ENCODE data around the gene GOLM1. TPM values are rescaled to one million over a fixed set of nuclear protein-coding genes. Genes with fewer than 3 reads are reported as not detected.
"Not testable (repeated sequence)": the region's sequence is repeated elsewhere in the genome, so short reads cannot be mapped to it uniquely, and the experiment has no call there.

GOLM1 gene
- total and polyA plus RNA-seq, 2 donors from 2014 or later, result 88.6 to 133 TPM

- no peak for DNase-seq
- intact Hi-C loops (cut with DNase I), result no loop called here
- no peak for TF ChIP-seq CTCF (IDR thresholded peaks at IDR 0.05; ENCODE audit: borderline replicate concordance, extremely low read depth, insufficient read depth)
- no peaks in the 10 kb centered on the region for H3K36me3 ChIP-seq (ENCODE audit: control insufficient read depth in 2 of 3, insufficient read depth in 3 of 3, low read length in 3 of 3)
- H3K4me3 ChIP-seq (ENCODE audit: low read length in 3 of 3), result no peak overlapping the region
- peaks cover 0 to 7% (median 0%) of the 10 kb centered on the region in 3 donors for H3K4me1 ChIP-seq (ENCODE audit: control insufficient read depth in 2 of 3, insufficient read depth in 2 of 3, low read depth in 1 of 3, low read length in 3 of 3)
- no peak for FAIRE-seq
- no peak overlapping the region for H3K9ac ChIP-seq (ENCODE audit: low read length in 3 of 3)
- H3K9me3 ChIP-seq (ENCODE audit: control insufficient read depth in 2 of 3, insufficient read depth in 1 of 3, low read length in 3 of 3), result no peaks in the 10 kb centered on the region
- H3K27me3 ChIP-seq (ENCODE audit: control insufficient read depth, insufficient read depth, low read length), result no peaks in the 10 kb centered on the region
- no peak overlapping the region for H3K27ac ChIP-seq (ENCODE audit: low read depth in 2 of 2, low read length in 2 of 2)
Measured at GRCh38 chr9:86057491-86057890, 41.9 kb downstream of the GOLM1 start.

DNA sequence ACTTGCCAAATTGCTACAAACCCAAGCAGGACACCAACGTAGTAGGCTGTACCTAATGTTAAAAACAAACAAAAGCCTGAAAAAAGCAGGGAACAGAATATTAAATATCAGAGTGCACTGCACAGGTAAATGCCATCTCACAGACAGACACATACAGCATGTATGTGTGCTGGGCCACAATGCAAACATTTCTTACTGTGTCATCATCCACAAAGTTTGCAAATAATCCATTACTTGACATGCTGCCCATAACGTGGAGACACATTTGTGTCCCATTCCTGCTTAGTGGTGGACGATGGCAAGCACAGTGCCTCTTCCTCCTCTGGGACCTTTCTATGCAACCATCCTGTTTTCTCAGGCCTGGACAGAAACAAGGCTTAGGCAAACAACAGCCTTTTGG is 44.7 kb downstream of the GOLM1 start:
- no peak overlapping the region for H3K4me3 ChIP-seq (ENCODE audit: low read length in 3 of 3)
- H3K9ac ChIP-seq (ENCODE audit: low read length in 3 of 3), result no peak overlapping the region
- intact Hi-C loops (cut with DNase I), result no loop called here
- no peak for DNase-seq
- no peaks in the 10 kb centered on the region for H3K36me3 ChIP-seq (ENCODE audit: control insufficient read depth in 2 of 3, insufficient read depth in 3 of 3, low read length in 3 of 3)
- no peak for FAIRE-seq
- TF ChIP-seq CTCF (IDR thresholded peaks at IDR 0.05; ENCODE audit: borderline replicate concordance, extremely low read depth, insufficient read depth), result no peak
- no peaks in the 10 kb centered on the region for H3K9me3 ChIP-seq (ENCODE audit: control insufficient read depth in 2 of 3, insufficient read depth in 1 of 3, low read length in 3 of 3)
- H3K27me3 ChIP-seq (ENCODE audit: control insufficient read depth, insufficient read depth, low read length), result no peaks in the 10 kb centered on the region
- H3K27ac ChIP-seq (ENCODE audit: low read depth in 2 of 2, low read length in 2 of 2), result no peak overlapping the region
- peaks cover 0 to 4% (median 0%) of the 10 kb centered on the region in 3 donors for H3K4me1 ChIP-seq (ENCODE audit: control insufficient read depth in 2 of 3, insufficient read depth in 2 of 3, low read depth in 1 of 3, low read length in 3 of 3)

DNA sequence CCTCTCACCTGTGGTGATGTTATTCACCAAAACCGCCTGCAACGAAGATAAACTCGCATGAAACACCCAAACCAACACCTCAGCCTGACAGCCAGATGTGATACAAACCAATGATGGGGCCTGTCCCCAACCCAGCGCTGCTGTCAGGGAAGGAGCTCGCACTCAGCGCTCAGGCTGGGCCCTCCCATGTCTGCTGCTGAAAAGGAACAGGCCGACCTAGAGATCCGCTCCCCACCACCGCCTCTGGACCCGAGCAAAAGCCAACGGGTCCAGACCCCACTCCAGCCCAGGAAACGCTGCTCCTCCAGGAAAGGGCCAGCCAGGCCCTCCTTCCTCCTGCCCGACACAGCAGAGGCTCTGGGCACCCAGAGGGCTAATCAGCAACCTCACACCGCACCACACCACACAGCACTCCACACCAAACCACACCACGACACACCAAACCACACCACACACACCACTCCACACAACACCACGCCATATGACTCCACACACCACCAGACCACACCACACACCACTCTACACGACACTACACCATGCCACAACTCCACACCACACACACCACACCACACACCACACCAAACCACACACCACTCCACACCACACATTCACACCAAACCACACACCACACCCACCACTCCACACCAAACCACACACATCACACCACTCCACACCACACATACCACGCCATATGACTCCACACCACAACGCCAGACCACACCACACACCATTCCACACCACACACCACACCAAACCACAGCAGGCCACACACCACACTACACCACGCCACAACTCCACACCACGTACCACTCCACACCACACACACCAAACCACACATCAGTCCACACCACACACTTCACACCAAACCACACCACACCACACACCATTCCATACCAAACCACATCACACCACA is 46.5 kb downstream of the GOLM1 start:
- H3K36me3 ChIP-seq (ENCODE audit: control insufficient read depth in 2 of 3, insufficient read depth in 3 of 3, low read length in 3 of 3), result no peaks in the 10 kb centered on the region
- H3K27me3 ChIP-seq (ENCODE audit: control insufficient read depth, insufficient read depth, low read length), result no peaks in the 10 kb centered on the region
- peak overlapping the region in 1 of 3 donors; percentile 17 for H3K4me3 ChIP-seq (ENCODE audit: low read length in 3 of 3)
- no peak overlapping the region for H3K9ac ChIP-seq (ENCODE audit: low read length in 3 of 3)
- FAIRE-seq (no peak), DNase-seq (no peak)
- no peak for TF ChIP-seq CTCF (IDR thresholded peaks at IDR 0.05; ENCODE audit: borderline replicate concordance, extremely low read depth, insufficient read depth)
- intact Hi-C loops (cut with DNase I), result no loop called here
- no peaks in the 10 kb centered on the region for H3K9me3 ChIP-seq (ENCODE audit: control insufficient read depth in 2 of 3, insufficient read depth in 1 of 3, low read length in 3 of 3)
- H3K4me1 ChIP-seq (ENCODE audit: control insufficient read depth in 2 of 3, insufficient read depth in 2 of 3, low read depth in 1 of 3, low read length in 3 of 3), result peaks cover 0 to 4% (median 0%) of the 10 kb centered on the region in 3 donors
- no peak overlapping the region for H3K27ac ChIP-seq (ENCODE audit: low read depth in 2 of 2, low read length in 2 of 2)

GRCh38 chr9:86048018-86048742 is 51.2 kb downstream of the GOLM1 start:
- H3K4me1 ChIP-seq (ENCODE audit: control insufficient read depth in 2 of 3, insufficient read depth in 2 of 3, low read depth in 1 of 3, low read length in 3 of 3), result not testable (repeated sequence)

More at GRCh38 chr9:86048018-86048742, 51.2 kb downstream of the GOLM1 start:
- DNase-seq; H3K4me3 ChIP-seq (ENCODE audit: low read length in 3 of 3); FAIRE-seq; H3K9me3 ChIP-seq (ENCODE audit: control insufficient read depth in 2 of 3, insufficient read depth in 1 of 3, low read length in 3 of 3); H3K36me3 ChIP-seq (ENCODE audit: control insufficient read depth in 2 of 3, insufficient read depth in 3 of 3, low read length in 3 of 3); H3K27me3 ChIP-seq (ENCODE audit: control insufficient read depth, insufficient read depth, low read length); intact Hi-C loops (cut with DNase I); H3K9ac ChIP-seq (ENCODE audit: low read length in 3 of 3); H3K27ac ChIP-seq (ENCODE audit: low read depth in 2 of 2, low read length in 2 of 2): not testable (repeated sequence)

Data from kidney (tissue), 14 donors.